IPS-18a (cell line): ENCODE data around the gene SLC6A12.

Source experiments
- H3K27ac ChIP-seq: one replicate; pipeline ENCODE4 v1.5.1; 2013; ENCODE audit warnings: low read length
- H3K27me3 ChIP-seq: one replicate; pipeline ENCODE4 v1.6.1; 2013; ENCODE audit warnings: mild to moderate bottlenecking, low read length; ENCODE audit not compliant: control insufficient read depth, insufficient read depth
- H3K36me3 ChIP-seq: one replicate; pipeline ENCODE4 v1.6.1; 2013; ENCODE audit warnings: low read depth, low read length; ENCODE audit not compliant: control insufficient read depth
- H3K4me1 ChIP-seq: one replicate; pipeline ENCODE4 v1.6.1; 2013; ENCODE audit warnings: low read depth, low read length; ENCODE audit not compliant: control insufficient read depth
- H3K4me3 ChIP-seq: one replicate; pipeline ENCODE4 v1.5.1; 2013; ENCODE audit warnings: low read length
- H3K9ac ChIP-seq: one replicate; pipeline ENCODE4 v1.6.1; 2013; ENCODE audit warnings: mild to moderate bottlenecking, low read length, moderate library complexity
- H3K9me3 ChIP-seq: one replicate; pipeline ENCODE4 v1.6.1; 2013; ENCODE audit warnings: low read depth, low read length; ENCODE audit not compliant: control insufficient read depth

SLC6A12 gene

GRCh38 chr12:180445-180844, 33.5 kb downstream of the SLC6A12 start:
- H3K27me3 ChIP-seq = no peaks in the 10 kb centered on the region
- no peak overlapping the region for H3K4me3 ChIP-seq
- H3K4me1 ChIP-seq = peaks cover 9% of the 10 kb centered on the region
- H3K36me3 ChIP-seq = no peaks in the 10 kb centered on the region
- no peaks in the 10 kb centered on the region for H3K9me3 ChIP-seq
- no peak overlapping the region for H3K27ac ChIP-seq
- no peak overlapping the region for H3K9ac ChIP-seq

DNA sequence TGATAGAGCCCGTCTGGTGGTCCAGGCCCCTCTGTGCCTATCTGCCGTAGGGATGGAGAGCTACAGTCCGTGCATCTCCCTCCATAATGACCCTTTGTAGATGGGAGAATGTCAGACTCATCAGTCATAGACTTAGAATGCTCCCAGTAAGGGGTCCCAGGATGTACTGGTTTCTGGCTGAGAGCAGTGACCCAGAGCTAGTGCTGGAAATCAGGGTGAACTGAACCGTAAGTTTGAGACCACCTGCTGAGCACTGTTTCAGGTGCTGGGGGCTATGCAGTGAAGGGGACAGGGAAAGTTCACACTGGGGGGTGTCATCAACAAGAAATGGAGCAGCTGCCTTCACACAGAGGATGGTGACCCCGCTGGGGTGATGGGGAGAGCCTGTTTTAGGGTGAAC, 34.1 kb downstream of the SLC6A12 start:
- Histone ChIP-seq H3K9ac (no peak overlapping the region), H3K4me1 (peaks cover 9% of the 10 kb centered on the region), H3K27ac (no peak overlapping the region), H3K4me3 (no peak overlapping the region), H3K9me3 (no peaks in the 10 kb centered on the region), H3K36me3 (no peaks in the 10 kb centered on the region), H3K27me3 (no peaks in the 10 kb centered on the region)

DNA sequence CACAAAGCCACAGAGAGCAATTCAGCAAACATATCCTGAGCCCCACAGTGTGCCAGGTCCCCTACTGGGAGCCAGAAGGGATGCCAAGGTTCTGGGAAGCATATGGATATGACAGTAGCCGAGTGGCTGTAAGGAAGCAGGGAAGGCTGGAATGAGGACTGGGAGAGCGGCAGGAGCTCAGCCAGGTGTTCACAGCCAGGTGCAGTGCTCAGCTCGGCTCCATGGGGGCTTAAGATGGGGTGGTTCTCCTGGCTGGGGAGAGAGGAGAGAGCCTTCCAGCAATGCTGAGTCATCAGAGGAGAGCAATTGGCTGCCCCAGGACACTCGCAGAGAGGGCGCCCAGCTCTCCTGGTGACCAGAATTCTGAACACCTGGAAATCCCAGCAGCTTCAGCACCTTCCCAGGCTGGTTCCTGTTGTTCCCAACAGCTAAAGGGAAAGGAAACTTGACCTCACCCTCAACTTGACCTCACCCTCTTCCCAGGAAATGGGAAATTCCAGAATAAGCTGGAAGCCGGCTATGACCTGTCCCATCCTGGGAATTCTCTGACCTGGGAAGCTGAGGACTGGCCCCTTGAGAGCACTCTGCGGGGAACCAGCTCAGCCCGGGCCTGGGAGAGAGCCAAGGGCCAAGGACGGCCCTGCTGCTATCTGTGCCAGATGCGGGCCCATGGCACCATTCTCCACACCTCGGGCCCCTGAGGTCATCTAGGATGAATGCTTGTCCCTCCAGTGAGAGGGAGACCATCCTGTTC, 34.6 kb downstream of the SLC6A12 start:
- H3K9ac ChIP-seq = no peak overlapping the region

DNA sequence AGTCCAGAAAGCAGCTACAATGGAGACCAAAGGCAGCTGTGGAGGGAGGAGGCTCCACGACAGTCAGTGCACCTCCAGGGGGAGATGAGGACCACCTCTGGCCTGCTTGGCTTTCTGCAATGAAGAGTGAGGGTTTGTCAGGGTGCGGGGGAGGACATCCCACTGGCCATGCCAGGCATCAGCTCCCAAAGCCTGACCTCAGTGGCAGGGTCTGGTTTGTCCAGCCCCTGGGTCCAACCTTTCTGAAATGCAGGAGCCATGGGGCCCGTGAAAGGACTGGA, 35.2 kb downstream of the SLC6A12 start:
- no peak overlapping the region for H3K4me3 ChIP-seq
- H3K4me1 ChIP-seq = peaks cover 9% of the 10 kb centered on the region
- H3K9me3 ChIP-seq = no peaks in the 10 kb centered on the region
- no peak overlapping the region for H3K9ac ChIP-seq
- no peaks in the 10 kb centered on the region for H3K36me3 ChIP-seq
- H3K27ac ChIP-seq = no peak overlapping the region
- no peaks in the 10 kb centered on the region for H3K27me3 ChIP-seq

More for the DNA sequence above, 34.6 kb downstream of the SLC6A12 start:
- Histone ChIP-seq H3K9me3 (no peaks in the 10 kb centered on the region), H3K4me3 (no peak overlapping the region), H3K27me3 (no peaks in the 10 kb centered on the region), H3K36me3 (no peaks in the 10 kb centered on the region), H3K4me1 (peaks cover 9% of the 10 kb centered on the region), H3K27ac (no peak overlapping the region)

GRCh38 chr12:177980-178828, 35.8 kb downstream of the SLC6A12 start:
- H3K27me3 ChIP-seq = no peaks in the 10 kb centered on the region
- no peaks in the 10 kb centered on the region for H3K36me3 ChIP-seq
- no peaks in the 10 kb centered on the region for H3K9me3 ChIP-seq
- H3K4me3 ChIP-seq = no peak overlapping the region
- H3K4me1 ChIP-seq = peaks cover 9% of the 10 kb centered on the region
- H3K27ac ChIP-seq = no peak overlapping the region
- H3K9ac ChIP-seq = no peak overlapping the region

DNA sequence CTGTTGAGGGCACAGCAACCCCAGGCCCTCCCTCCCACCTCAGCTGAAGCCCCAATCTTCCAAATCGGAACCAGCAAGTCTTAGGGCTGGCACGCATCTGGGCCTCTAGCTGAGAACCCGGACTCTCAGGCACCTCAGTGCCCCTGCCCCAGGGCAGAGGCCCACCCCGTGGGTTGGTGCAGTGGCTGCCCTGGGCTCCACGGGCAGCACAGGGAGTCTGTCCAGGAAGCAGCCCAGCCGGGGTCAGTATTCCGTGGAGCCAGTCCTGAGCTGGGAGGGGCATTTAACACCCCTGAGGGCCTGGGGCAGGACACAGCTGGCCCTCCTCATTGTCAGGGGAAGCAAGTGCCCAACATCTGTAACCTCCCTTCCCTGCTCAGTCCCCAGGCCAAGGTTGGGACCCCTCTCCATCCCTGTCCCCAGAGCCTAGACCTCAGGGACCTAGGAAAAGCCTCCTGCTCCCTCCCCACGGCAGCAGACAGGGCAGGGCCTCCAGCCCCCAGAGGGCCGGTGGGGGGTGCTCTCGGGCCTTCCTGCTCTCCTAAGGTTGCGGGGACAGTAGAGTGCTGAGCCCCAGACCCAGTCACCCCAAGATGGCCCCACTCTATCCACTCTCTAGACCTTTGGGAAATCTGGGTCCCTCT, 36.5 kb downstream of the SLC6A12 start:
- Histone ChIP-seq H3K36me3 (no peaks in the 10 kb centered on the region), H3K27ac (no peak overlapping the region), H3K4me1 (peaks cover 9% of the 10 kb centered on the region), H3K4me3 (no peak overlapping the region), H3K27me3 (no peaks in the 10 kb centered on the region), H3K9me3 (no peaks in the 10 kb centered on the region), H3K9ac (no peak overlapping the region)

DNA sequence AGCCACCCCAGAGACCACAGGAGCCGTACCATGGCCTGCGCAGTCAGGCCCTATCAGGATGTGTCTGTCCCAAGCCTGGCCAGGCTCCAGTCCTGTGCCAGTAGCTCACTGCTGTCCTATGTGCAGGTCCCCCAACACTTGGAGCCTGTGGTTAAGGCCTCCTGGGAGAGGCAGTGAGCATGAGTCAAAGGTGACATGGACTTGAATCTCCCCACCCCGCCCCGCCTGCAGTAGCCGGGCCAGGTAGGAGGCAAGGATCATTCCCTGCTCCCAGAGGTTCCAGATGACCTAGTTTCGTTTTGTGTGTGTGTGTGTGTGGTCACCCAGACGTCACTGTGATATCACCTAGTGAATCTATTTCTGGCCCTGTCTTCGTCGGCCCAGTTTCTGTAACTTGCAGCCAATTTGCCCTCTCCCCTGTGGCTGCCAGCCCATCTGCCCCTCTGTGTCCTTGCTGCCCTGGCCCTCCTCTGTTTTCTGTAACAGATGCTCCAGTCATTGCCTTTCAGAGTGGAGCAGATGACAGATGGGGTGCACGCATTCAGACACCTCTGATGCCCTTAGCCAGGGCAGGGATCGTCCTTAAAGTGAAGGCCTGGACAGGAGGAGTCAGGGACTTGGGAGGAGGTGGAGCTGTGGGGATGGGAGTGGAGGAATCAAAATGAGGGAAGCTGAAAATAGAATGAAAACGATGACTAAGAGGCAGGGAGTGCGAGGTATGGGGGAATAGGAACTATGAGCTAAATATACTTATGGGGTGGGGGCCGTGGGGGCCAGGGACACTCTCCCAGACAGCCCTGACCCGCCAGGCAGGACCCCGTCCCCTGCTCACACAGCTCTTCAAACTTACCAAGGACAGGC, 37.4 kb downstream of the SLC6A12 start:
- Histone ChIP-seq H3K27ac (no peak overlapping the region), H3K4me3 (no peak overlapping the region), H3K9me3 (no peaks in the 10 kb centered on the region), H3K36me3 (no peaks in the 10 kb centered on the region), H3K27me3 (no peaks in the 10 kb centered on the region), H3K4me1 (peaks cover 9% of the 10 kb centered on the region), H3K9ac (no peak overlapping the region)

GRCh38 chr12:175759-176158, 38.2 kb downstream of the SLC6A12 start:
- Histone ChIP-seq H3K4me3 (no peak overlapping the region), H3K27ac (no peak overlapping the region), H3K9me3 (no peaks in the 10 kb centered on the region), H3K36me3 (no peaks in the 10 kb centered on the region), H3K27me3 (no peaks in the 10 kb centered on the region), H3K9ac (no peak overlapping the region), H3K4me1 (peaks cover 10% of the 10 kb centered on the region)

DNA sequence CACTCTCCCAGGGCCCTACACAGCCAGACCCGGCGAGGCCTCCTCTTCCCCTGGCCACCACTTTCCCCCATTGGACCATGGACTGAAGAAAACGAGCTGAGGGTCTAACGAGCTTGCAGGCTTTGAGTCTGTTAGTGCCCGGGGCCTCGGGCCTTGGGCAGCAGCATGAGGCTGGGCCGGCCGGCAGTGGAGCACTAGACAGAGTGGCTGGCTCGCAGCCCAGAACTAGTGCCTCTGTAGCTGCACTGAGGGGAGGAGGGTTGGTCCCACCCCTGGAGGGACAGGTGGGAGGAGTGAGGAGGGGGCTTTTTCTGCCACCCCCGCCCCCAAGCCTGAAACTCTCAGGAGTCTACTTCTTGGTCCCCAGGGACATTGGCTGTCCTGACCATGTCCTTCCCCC, 38.7 kb downstream of the SLC6A12 start:
- no peak overlapping the region for H3K27ac ChIP-seq
- no peak overlapping the region for H3K4me3 ChIP-seq
- no peaks in the 10 kb centered on the region for H3K27me3 ChIP-seq
- peaks cover 13% of the 10 kb centered on the region for H3K4me1 ChIP-seq
- H3K36me3 ChIP-seq = no peaks in the 10 kb centered on the region
- H3K9me3 ChIP-seq = no peaks in the 10 kb centered on the region
- H3K9ac ChIP-seq = no peak overlapping the region

DNA sequence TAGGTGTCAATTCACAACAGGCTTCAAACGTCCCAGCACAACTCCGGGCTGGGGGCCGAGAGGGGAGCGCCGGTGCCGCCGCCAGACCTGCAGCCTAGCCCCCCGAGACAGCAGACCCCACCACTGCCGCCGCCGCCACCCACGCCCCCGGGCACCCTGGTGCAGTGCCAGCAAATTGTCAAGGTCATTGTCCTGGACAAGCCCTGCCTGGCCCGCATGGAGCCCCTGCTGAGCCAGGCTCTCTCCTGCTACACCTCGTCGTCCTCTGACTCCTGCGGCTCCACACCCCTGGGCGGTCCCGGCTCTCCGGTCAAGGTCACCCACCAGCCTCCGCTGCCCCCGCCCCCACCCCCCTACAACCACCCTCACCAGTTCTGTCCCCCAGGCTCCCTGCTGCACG, 39.4 kb downstream of the SLC6A12 start:
- H3K27ac ChIP-seq = no peak overlapping the region
- H3K4me1 ChIP-seq = peaks cover 19% of the 10 kb centered on the region
- H3K9me3 ChIP-seq = no peaks in the 10 kb centered on the region
- H3K4me3 ChIP-seq = no peak overlapping the region
- no peak overlapping the region for H3K9ac ChIP-seq
- H3K27me3 ChIP-seq = no peaks in the 10 kb centered on the region
- no peaks in the 10 kb centered on the region for H3K36me3 ChIP-seq

GRCh38 chr12:174124-174523, 39.8 kb downstream of the SLC6A12 start:
- Histone ChIP-seq H3K27me3 (no peaks in the 10 kb centered on the region), H3K27ac (no peak overlapping the region), H3K9me3 (no peaks in the 10 kb centered on the region), H3K9ac (no peak overlapping the region), H3K4me3 (no peak overlapping the region), H3K36me3 (no peaks in the 10 kb centered on the region), H3K4me1 (peaks cover 20% of the 10 kb centered on the region)
